GM12801 (cell line): ENCODE measurements around the gene MTHFS.

Experiments
- CTCF ChIP-seq: IDR thresholded peaks from one replicate; pipeline ENCODE4 v1.5.1; 2011; ENCODE audit warnings: control low read depth; ENCODE audit not compliant: insufficient read length; ENCODE audit errors: extremely low read depth

MTHFS gene

GRCh38 chr15:79887054-79887930 is 9.5 kb downstream of the MTHFS start:
- no peak for TF ChIP-seq CTCF

DNA sequence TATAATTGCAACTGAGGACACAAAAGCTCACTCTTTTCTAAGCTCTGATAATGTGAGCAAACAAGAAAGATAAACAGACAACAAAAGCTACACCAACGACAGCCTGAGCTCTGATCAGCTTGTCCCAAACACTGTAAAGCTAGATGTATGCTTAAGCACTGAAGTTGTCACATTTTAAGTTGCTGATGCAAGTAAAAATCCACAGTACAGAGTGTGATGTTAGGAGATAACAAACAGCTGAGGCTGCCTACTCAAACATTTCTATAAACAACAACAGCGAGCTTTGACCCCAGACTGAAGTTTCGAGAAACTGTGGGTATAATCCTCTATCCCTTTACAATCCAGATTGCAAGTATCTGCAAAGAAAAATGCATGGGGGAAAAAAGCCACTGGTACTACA is 10.7 kb downstream of the MTHFS start:
- TF ChIP-seq CTCF: no peak

GRCh38 chr15:79884204-79884596 is 12.6 kb downstream of the MTHFS start:
- no peak for TF ChIP-seq CTCF

DNA sequence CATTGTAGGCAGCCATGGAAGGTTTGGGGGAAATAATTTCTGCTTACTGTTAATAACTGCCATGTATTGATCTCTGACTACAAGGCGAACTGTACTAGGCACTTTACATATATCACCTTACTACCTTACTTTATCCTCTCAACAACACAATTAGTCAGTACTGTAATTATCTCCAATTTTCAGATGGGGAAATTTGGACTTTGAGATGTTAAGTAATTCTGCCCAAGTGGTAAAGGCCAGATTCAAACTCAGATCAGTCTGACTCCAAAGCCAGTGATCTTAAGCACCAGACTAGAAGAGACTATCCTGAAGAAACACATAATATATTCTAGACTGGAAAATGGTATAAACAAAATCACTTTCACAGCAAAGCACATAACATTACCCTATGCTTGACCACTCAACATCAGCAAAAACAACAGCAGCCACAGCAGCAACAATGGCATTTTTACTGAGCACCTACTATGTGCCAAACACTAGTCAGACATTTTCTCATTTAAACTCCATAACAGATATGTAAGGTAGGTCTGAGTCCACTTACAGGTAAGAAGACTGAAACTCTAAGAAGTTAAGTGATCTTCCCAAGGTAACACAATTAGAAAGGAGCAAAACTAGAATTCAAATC is 13.1 kb downstream of the MTHFS start:
- TF ChIP-seq CTCF: no peak

DNA sequence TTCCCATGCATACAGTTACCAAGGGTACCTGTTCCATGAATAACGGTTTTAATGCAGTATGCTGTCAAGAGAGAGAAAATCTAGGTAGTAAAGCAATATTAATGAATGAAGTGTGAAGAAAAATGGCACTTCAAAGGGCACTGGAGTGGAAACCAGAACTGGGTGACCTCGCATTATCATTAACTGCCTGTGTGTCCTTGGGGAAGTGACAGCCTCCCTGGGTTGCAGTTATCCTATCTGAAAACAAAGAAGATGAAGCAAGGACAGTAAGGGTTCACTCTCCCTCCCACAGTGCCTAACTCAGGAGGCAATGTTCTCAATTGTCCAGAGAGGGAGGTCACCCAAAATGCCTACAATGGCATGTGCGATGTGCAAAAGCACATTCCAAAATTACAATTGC is 15.1 kb downstream of the MTHFS start:
- TF ChIP-seq CTCF: no peak

- no peak for TF ChIP-seq CTCF
Measured at GRCh38 chr15:79881254-79881653, 15.6 kb downstream of the MTHFS start.

DNA sequence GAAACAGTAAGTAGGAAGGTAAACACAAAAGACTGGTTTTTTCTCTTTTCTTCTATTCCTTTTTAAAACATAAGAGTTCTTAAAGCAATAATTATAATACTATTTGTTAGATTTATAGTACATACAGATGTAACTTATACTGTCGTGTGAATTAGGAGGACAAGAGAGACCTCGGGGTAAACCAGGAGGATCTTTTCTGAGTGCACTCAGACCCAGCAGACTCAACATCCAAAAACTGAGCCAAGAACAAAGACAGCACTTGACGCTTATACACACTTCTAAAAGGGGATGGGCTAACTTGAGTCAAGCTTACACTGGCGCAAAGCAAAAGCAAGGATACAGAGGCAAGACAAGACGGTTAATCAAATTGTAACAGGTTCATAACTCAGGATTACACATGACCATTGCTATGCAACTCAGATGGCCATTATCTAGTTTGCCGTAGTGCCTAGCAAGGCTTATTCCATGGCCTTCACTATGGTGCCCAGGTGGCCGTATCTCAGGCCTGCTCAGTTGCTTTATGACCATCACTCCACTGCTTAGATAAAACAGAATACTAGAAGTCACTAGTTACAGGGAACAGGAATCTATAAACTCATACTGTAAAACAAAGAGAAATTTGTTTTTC is 18.6 kb downstream of the MTHFS start:
- no peak for TF ChIP-seq CTCF
